GM12878 (cell line): ENCODE data around the gene BCLAF1. TPM values are rescaled to one million over a fixed set of nuclear protein-coding genes. Genes with fewer than 3 reads are reported as not detected.

Experiments used
- ATAC-seq: fragments of 200-7000 bp; cut with Tn5 transposase; 3 replicates; pipeline ENCODE4 v1.9.1; 2020; ENCODE audit warnings: mild to moderate bottlenecking, moderate library complexity
- BruUV-seq: library from RNA; stranded (reverse); fragments of 400-500 nt; replicated peaks from 2 replicates; lab custom pipeline; 2021; lab: Mats Ljungman, UMichigan
- CTCF ChIA-PET: fragments of 300-600 bp; sonication (Branson Sonifier 250); formaldehyde crosslinking; extraction: SDS; loops from one replicate; lab custom pipeline; 2021; ENCODE audit warnings: inconsistent platforms; lab: Yijun Ruan, JAX
- POLR2A ChIA-PET: fragments of 350-600 bp; formaldehyde crosslinking; extraction: SDS; loops from one replicate; lab custom pipeline; 2021; ENCODE audit warnings: inconsistent platforms; lab: Charles Lee
- RAD21 ChIA-PET: fragments of 300-600 bp; sonication (Branson Sonifier 250); formaldehyde crosslinking; loops from one replicate; lab custom pipeline; 2023; ENCODE audit warnings: antibody characterized with exemption; ENCODE audit not compliant: unreplicated experiment; lab: Charles Lee
- SMC1A ChIA-PET: fragments of 300-600 bp; sonication (Branson Sonifier 250); formaldehyde crosslinking; loops from one replicate; lab custom pipeline; 2023; ENCODE audit not compliant: unreplicated experiment, uncharacterized antibody; lab: Charles Lee
- DNase-seq: peaks from one replicate; pipeline ENCODE4 v3.0.0-alpha.2; 2011; ENCODE audit warnings: low read depth, low spot score
- FAIRE-seq: peaks from 3 replicates; lab custom pipeline; 2011; peaks lifted over from hg19 to GRCh38; lab: Jason Lieb, UNC
- H2AFZ ChIP-seq: 2 replicates; pipeline ENCODE4 v1.6.0; 2011; ENCODE audit warnings: low read depth, low read length, control low read depth; ENCODE audit not compliant: control insufficient read depth
- H3K27ac ChIP-seq: 2 replicates; pipeline ENCODE4 v1.5.1; 2011; ENCODE audit warnings: control low read depth; ENCODE audit not compliant: control insufficient read depth, insufficient read depth
- H3K27me3 ChIP-seq, 2 experiments: replicated peaks in 1 of 2; 2 replicates each; pipeline versions ENCODE4 v1.6.0 to v1.6.1; 2011; ENCODE audit warnings: low read length in 1 of 2; ENCODE audit not compliant: control insufficient read depth in 2 of 2, insufficient read depth in 2 of 2
- H3K36me3 ChIP-seq, 2 experiments: 2 replicates each; pipeline ENCODE4 v1.5.1; 2011; ENCODE audit warnings: low read length in 1 of 2; ENCODE audit not compliant: control insufficient read depth in 2 of 2, insufficient read depth in 2 of 2
- H3K4me1 ChIP-seq: 2 replicates; pipeline ENCODE4 v1.6.1; 2011; ENCODE audit warnings: mild to moderate bottlenecking, low read length, moderate library complexity, mixed read lengths; ENCODE audit not compliant: control insufficient read depth, insufficient read depth
- H3K4me2 ChIP-seq: 2 replicates; pipeline ENCODE4 v1.6.0; 2011; ENCODE audit warnings: control low read depth; ENCODE audit not compliant: control insufficient read depth, insufficient read depth
- H3K4me3 ChIP-seq: fragments of 200-600 bp; sonication (generic); 2 replicates; pipeline ENCODE4 v1.5.1; 2016
- H3K79me2 ChIP-seq: 2 replicates; pipeline ENCODE4 v1.6.0; 2011; ENCODE audit warnings: low read length; ENCODE audit not compliant: control insufficient read depth, insufficient read depth
- H3K9ac ChIP-seq: 2 replicates; pipeline ENCODE4 v1.8.0; 2011; ENCODE audit warnings: low read length, control low read depth, mixed read lengths; ENCODE audit not compliant: control insufficient read depth, insufficient read depth
- H3K9me3 ChIP-seq: replicated peaks from 3 replicates; pipeline ENCODE4 v1.5.1; 2011; ENCODE audit warnings: mild to moderate bottlenecking, low read length; ENCODE audit not compliant: control insufficient read depth, insufficient read depth
- H4K20me1 ChIP-seq: 2 replicates; pipeline ENCODE4 v1.6.0; 2011; ENCODE audit not compliant: control insufficient read depth, insufficient read depth
- BACH1 ChIP-seq: fragments of 450-650 bp; IDR thresholded peaks from 2 replicates; pipeline ENCODE4 v1.6.1; 2017; ENCODE audit warnings: mild to moderate bottlenecking, borderline replicate concordance
- CBX3 ChIP-seq: fragments of 200-600 bp; sonication (generic); IDR thresholded peaks from 2 replicates; pipeline ENCODE4 v1.6.1; 2016; ENCODE audit warnings: low read depth, borderline replicate concordance
- CHD1 ChIP-seq: IDR thresholded peaks from 2 replicates; pipeline ENCODE4 v1.6.1; 2012; ENCODE audit warnings: low read depth, low read length, improper control_type of control experiment
- CHD2 ChIP-seq: IDR thresholded peaks from 2 replicates; pipeline ENCODE4 v1.6.1; 2011; ENCODE audit warnings: low read depth, low read length, improper control_type of control experiment, borderline replicate concordance
- CREB1 ChIP-seq: IDR thresholded peaks from 2 replicates; pipeline ENCODE4 v1.6.1; 2012; ENCODE audit warnings: low read depth, mild to moderate bottlenecking, inconsistent platforms
- DPF2 ChIP-seq: fragments of 450-650 bp; IDR thresholded peaks from 2 replicates; pipeline ENCODE4 v1.6.1; 2017; ENCODE audit warnings: mild to moderate bottlenecking
- EGR1 ChIP-seq, 2 experiments: IDR thresholded peaks; 1 replicate in 1 of 2; 2 replicates in 1 of 2; pipeline ENCODE4 v1.6.1; 2011 to 2012; ENCODE audit warnings: low read depth in 2 of 2, low read length in 2 of 2, borderline replicate concordance in 1 of 2, mild to moderate bottlenecking in 1 of 2, moderate library complexity in 1 of 2
- GATAD2B ChIP-seq: fragments of 450-650 bp; conservative IDR thresholded peaks from 2 replicates; pipeline ENCODE4 v1.6.1; 2017; ENCODE audit warnings: low read depth, mild to moderate bottlenecking, moderate library complexity
- HCFC1 ChIP-seq: fragments of 150-350 bp; IDR thresholded peaks from 2 replicates; pipeline ENCODE4 v1.6.1; 2014; ENCODE audit warnings: low read length
- HDAC2 ChIP-seq: fragments of 200-600 bp; sonication (generic); IDR thresholded peaks from 2 replicates; pipeline ENCODE4 v1.6.1; 2017
- HDAC6 ChIP-seq: fragments of 200-600 bp; sonication (generic); IDR thresholded peaks from one replicate; pipeline ENCODE4 v1.8.0; 2017; ENCODE audit warnings: antibody characterized with exemption; ENCODE audit not compliant: unreplicated experiment
- IKZF1 ChIP-seq: fragments of 450-650 bp; conservative IDR thresholded peaks from 2 replicates; pipeline ENCODE4 v1.6.1; 2017; ENCODE audit warnings: antibody characterized with exemption, mild to moderate bottlenecking
- IRF4 ChIP-seq: IDR thresholded peaks from 2 replicates; pipeline ENCODE4 v1.6.1; 2011; ENCODE audit warnings: low read depth, low read length
- MTA2 ChIP-seq: fragments of 450-650 bp; IDR thresholded peaks from 2 replicates; pipeline ENCODE4 v1.6.1; 2016; ENCODE audit warnings: low read depth, mild to moderate bottlenecking, moderate library complexity
- NRF1 ChIP-seq: conservative IDR thresholded peaks from 2 replicates; pipeline ENCODE4 v1.6.1; 2011; ENCODE audit warnings: mild to moderate bottlenecking, low read depth, low read length, improper control_type of control experiment
- POLR2AphosphoS5 ChIP-seq: IDR thresholded peaks from 2 replicates; pipeline ENCODE4 v1.6.1; 2011; ENCODE audit warnings: mild to moderate bottlenecking, low read length, inconsistent platforms
- RB1 ChIP-seq: fragments of 450-650 bp; formaldehyde crosslinking; IDR thresholded peaks from 2 replicates; pipeline ENCODE4 v1.6.1; 2017; ENCODE audit warnings: mild to moderate bottlenecking, borderline replicate concordance
- RCOR1 ChIP-seq: conservative IDR thresholded peaks from 2 replicates; pipeline ENCODE4 v1.6.1; 2012; ENCODE audit warnings: low read depth, low read length, improper control_type of control experiment
- SIN3A ChIP-seq: IDR thresholded peaks from 2 replicates; pipeline ENCODE4 v1.6.1; 2012; ENCODE audit warnings: low read depth, low read length, improper control_type of control experiment
- SIX5 ChIP-seq: IDR thresholded peaks from 2 replicates; pipeline ENCODE4 v1.6.1; 2011; ENCODE audit warnings: mild to moderate bottlenecking, low read depth, low read length, moderate library complexity; ENCODE audit not compliant: severe bottlenecking
- SMC3 ChIP-seq: IDR thresholded peaks from 2 replicates; pipeline ENCODE4 v1.6.1; 2011; ENCODE audit warnings: low read length, improper control_type of control experiment, borderline replicate concordance
- YBX1 ChIP-seq: fragments of 450-650 bp; IDR thresholded peaks from 2 replicates; pipeline ENCODE4 v1.6.1; 2016; ENCODE audit warnings: antibody characterized with exemption
- ZZZ3 ChIP-seq: IDR thresholded peaks from 2 replicates; pipeline ENCODE4 v1.6.1; 2011; ENCODE audit warnings: low read depth; ENCODE audit not compliant: control insufficient read depth, insufficient read length
- WGBS: methylation state at CpG from one replicate; pipeline ENCODE4 v1.1.6; 2016; ENCODE audit warnings: low lambda C conversion rate; ENCODE audit not compliant: insufficient replicate concordance, insufficient coverage; ENCODE audit errors: missing lambda C conversion rate; 5-methylcytosine and 5-hydroxymethylcytosine counted together
- in situ Hi-C: fragments of 300-500 bp; cut with MboI; formaldehyde crosslinking; loops from 9 replicates; pipeline ENCODE4 v1.14.3; 2018; ENCODE audit warnings: mixed read lengths
- intact Hi-C: fragments of 100-400 bp; cut with micrococcal nuclease; formaldehyde crosslinking; loops from one replicate; pipeline ENCODE4 v1.14.2; 2022; ENCODE audit not compliant: unreplicated experiment
- polyA plus RNA-seq, 11 experiments: library from polyadenylated mRNA; depleted of rRNA in 4 of 11; unstranded in 6 of 11; stranded (reverse) in 5 of 11; fragments of >200 nt; fragmentation: Nextera tagmentation in 4 of 11; fragmentation: Illumina TruSeq in 1 of 11; extraction: Ambion mirVana in 4 of 11; extraction: Trizol in 1 of 11; gene quantifications; 1 replicate in 1 of 11; 2 replicates in 10 of 11; pipeline versions ENCODE4 v1.2.1 to v1.2.3, GENCODE V29; 2011 to 2016; ENCODE audit warnings: inconsistent platforms in 2 of 11, missing spikeins in 2 of 11, low read depth in 1 of 11
- total RNA-seq, 4 experiments: library from RNA; depleted of rRNA in 3 of 4; stranded (reverse); fragments of >200 nt in 3 of 4; fragmentation: Illumina TruSeq in 1 of 4; extraction: Trizol in 1 of 4; gene quantifications; 2 replicates each; pipeline versions ENCODE4 v1.2.1 to v1.2.3, GENCODE V29; 2013 to 2021
- TF ChIP-seq, protein P1 (sequence below): fragments of 150-350 bp; IDR thresholded peaks from 2 replicates; pipeline ENCODE4 v1.6.1; 2016; ENCODE audit warnings: low read depth, low read length
- TF ChIP-seq, protein P2 (sequence below): fragments of 450-650 bp; IDR thresholded peaks from 2 replicates; pipeline ENCODE4 v1.6.1; 2014; ENCODE audit warnings: mild to moderate bottlenecking

Gene BCLAF1
- total and polyA plus RNA-seq, 10 of the 15 experiments (the other 5 are each of a cell fraction or from before 2014, with no cell fraction given): 56.0 to 223 (median 114) TPM

GRCh38 chr6:136228814-136229213 lies 60.8 kb downstream of the BCLAF1 start:
- Histone ChIP-seq H3K79me2 (no peaks in the 10 kb centered on the region), H3K4me3 (no peak overlapping the region), H2AFZ (no peak overlapping the region), H3K4me2 (no peak overlapping the region), H3K4me1 (peaks cover 9% of the 10 kb centered on the region; the same call in 1 of the 2 replicates), H3K27me3 (no peaks in the 10 kb centered on the region), H4K20me1 (no peaks in the 10 kb centered on the region), H3K36me3 (peaks cover 0 to 9% of the 10 kb centered on the region in 2 experiments; a peak in 3 of 4 replicates), H3K27ac (no peak overlapping the region), H3K9ac (no peak overlapping the region), H3K9me3 (no peaks in the 10 kb centered on the region; the same call in 2 of the 3 replicates)
- in situ Hi-C loops: loop anchor here (5.0 to 10.0 kb wide), 3 partner anchors 554 to 777 kb away; no protein-coding TSS in a partner anchor
- ChIA-PET SMC1A (no interaction called here), CTCF (interaction anchor here (1.0 to 3.4 kb wide), 2 partner anchors 209 to 694 kb away, joined by 3 to 50 read pairs; no protein-coding TSS in a partner anchor), POLR2A (no interaction called here), RAD21 (no interaction called here)
- intact Hi-C loops: loop anchor here (5.0 kb wide), 2 partner anchors 187 to 692 kb away; no protein-coding TSS in a partner anchor
- peak; percentile 55 for ATAC-seq
- no peak for FAIRE-seq
- no peak for DNase-seq
- BruUV-seq: no TSS peak
- WGBS: 4% methylated on average over 2 of the region's 2 CpGs
- TF ChIP-seq BACH1: no peak
- no peak for TF ChIP-seq EGR1 (IDR thresholded peaks at IDR 0.05; ENCODE audit: borderline replicate concordance in 1 of 2, low read depth in 2 of 2, low read length in 2 of 2)
- TF ChIP-seq HDAC2: no peak
- TF ChIP-seq, protein P1, sequence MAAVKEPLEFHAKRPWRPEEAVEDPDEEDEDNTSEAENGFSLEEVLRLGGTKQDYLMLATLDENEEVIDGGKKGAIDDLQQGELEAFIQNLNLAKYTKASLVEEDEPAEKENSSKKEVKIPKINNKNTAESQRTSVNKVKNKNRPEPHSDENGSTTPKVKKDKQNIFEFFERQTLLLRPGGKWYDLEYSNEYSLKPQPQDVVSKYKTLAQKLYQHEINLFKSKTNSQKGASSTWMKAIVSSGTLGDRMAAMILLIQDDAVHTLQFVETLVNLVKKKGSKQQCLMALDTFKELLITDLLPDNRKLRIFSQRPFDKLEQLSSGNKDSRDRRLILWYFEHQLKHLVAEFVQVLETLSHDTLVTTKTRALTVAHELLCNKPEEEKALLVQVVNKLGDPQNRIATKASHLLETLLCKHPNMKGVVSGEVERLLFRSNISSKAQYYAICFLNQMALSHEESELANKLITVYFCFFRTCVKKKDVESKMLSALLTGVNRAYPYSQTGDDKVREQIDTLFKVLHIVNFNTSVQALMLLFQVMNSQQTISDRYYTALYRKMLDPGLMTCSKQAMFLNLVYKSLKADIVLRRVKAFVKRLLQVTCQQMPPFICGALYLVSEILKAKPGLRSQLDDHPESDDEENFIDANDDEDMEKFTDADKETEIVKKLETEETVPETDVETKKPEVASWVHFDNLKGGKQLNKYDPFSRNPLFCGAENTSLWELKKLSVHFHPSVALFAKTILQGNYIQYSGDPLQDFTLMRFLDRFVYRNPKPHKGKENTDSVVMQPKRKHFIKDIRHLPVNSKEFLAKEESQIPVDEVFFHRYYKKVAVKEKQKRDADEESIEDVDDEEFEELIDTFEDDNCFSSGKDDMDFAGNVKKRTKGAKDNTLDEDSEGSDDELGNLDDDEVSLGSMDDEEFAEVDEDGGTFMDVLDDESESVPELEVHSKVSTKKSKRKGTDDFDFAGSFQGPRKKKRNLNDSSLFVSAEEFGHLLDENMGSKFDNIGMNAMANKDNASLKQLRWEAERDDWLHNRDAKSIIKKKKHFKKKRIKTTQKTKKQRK: no peak
- TF ChIP-seq SMC3: no peak
- TF ChIP-seq SIN3A: no peak
- no peak for TF ChIP-seq RCOR1
- no peak for TF ChIP-seq HDAC6
- TF ChIP-seq RB1: no peak
- no peak for TF ChIP-seq NRF1
- 0 out of 2 replicates have a peak, but pooled peaks have one; percentile 63 for TF ChIP-seq IRF4
- 0 out of 2 replicates have a peak, but pooled peaks have one; percentile 34 for TF ChIP-seq DPF2
- TF ChIP-seq IKZF1: peak; percentile 43; the same call in 1 of the 2 replicates
- no peak for TF ChIP-seq CREB1
- TF ChIP-seq YBX1: no peak
- no peak for TF ChIP-seq HCFC1
- no peak for TF ChIP-seq CHD1
- TF ChIP-seq GATAD2B: no peak
- TF ChIP-seq CBX3: no peak
- no peak for TF ChIP-seq SIX5
- no peak for TF ChIP-seq CHD2
- no peak for TF ChIP-seq POLR2AphosphoS5
- TF ChIP-seq MTA2: peak; percentile 29; the same call in 1 of the 2 replicates
- TF ChIP-seq, protein P2, sequence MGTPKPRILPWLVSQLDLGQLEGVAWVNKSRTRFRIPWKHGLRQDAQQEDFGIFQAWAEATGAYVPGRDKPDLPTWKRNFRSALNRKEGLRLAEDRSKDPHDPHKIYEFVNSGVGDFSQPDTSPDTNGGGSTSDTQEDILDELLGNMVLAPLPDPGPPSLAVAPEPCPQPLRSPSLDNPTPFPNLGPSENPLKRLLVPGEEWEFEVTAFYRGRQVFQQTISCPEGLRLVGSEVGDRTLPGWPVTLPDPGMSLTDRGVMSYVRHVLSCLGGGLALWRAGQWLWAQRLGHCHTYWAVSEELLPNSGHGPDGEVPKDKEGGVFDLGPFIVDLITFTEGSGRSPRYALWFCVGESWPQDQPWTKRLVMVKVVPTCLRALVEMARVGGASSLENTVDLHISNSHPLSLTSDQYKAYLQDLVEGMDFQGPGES: no peak
- TF ChIP-seq ZZZ3: no peak
